CD4-positive, alpha-beta T cell (primary cell): ENCODE results near the gene ARSK. TPM values are rescaled to one million over a fixed set of nuclear protein-coding genes. Genes with fewer than 3 reads are reported as not detected.

Experiments used
- ATAC-seq: fragments of 200-7000 bp; cut with Tn5 transposase; one replicate; pipeline ENCODE4 v1.10.0; 2022; ENCODE audit warnings: mild to moderate bottlenecking; ENCODE audit not compliant: poor library complexity
- CTCF ChIA-PET: fragments of 350-600 bp; sonication (Branson Sonifier 250); formaldehyde crosslinking; loops from one replicate; lab custom pipeline; 2021; ENCODE audit warnings: antibody characterized with exemption, inconsistent platforms; lab: Charles Lee
- POLR2A ChIA-PET: fragments of 350-600 bp; sonication (Branson Sonifier 250); formaldehyde crosslinking; loops from one replicate; lab custom pipeline; 2021; ENCODE audit warnings: antibody characterized with exemption, inconsistent platforms; lab: Charles Lee
- DNase-seq, 14 experiments: peaks; one replicate each; pipeline ENCODE4 v3.0.0-alpha.2; 2013 to 2020; ENCODE audit warnings: mixed read lengths in 2 of 14
- H3K27ac ChIP-seq, 2 donors: one replicate each; pipeline versions ENCODE4 v1.5.1 to v1.7.0; 2013; ENCODE audit warnings: low read length in 2 of 2, low read depth in 1 of 2, mild to moderate bottlenecking in 1 of 2
- H3K27me3 ChIP-seq, 2 experiments: 1 replicate in 1 of 2; 2 replicates in 1 of 2; pipeline versions ENCODE4 v1.6.1 to v1.7.0; 2013; ENCODE audit warnings: low read length in 2 of 2, control low read depth in 1 of 2, mild to moderate bottlenecking in 1 of 2, moderate library complexity in 1 of 2; ENCODE audit not compliant: insufficient read depth in 2 of 2, control insufficient read depth in 1 of 2
- H3K36me3 ChIP-seq: one replicate; pipeline ENCODE4 v1.6.1; 2013; ENCODE audit warnings: low read length, control low read depth; ENCODE audit not compliant: insufficient read depth
- H3K4me1 ChIP-seq: one replicate; pipeline ENCODE4 v1.6.1; 2013; ENCODE audit warnings: low read length, control low read depth; ENCODE audit not compliant: insufficient read depth
- H3K4me3 ChIP-seq: one replicate; pipeline ENCODE4 v1.5.1; 2013; ENCODE audit warnings: mild to moderate bottlenecking, low read length, moderate library complexity
- H3K9me3 ChIP-seq, 2 experiments: 1 replicate in 1 of 2; 2 replicates in 1 of 2; pipeline versions ENCODE4 v1.6.1 to v1.7.0; 2013; ENCODE audit warnings: low read length in 2 of 2, mild to moderate bottlenecking in 2 of 2, control low read depth in 1 of 2, moderate library complexity in 1 of 2; ENCODE audit not compliant: control insufficient read depth in 1 of 2, insufficient read depth in 1 of 2
- H3K27ac Mint-ChIP-seq: one replicate; pipeline ENCODE4 v1.8.0; 2020; ENCODE audit warnings: mixed read lengths
- H3K27me3 Mint-ChIP-seq: one replicate; pipeline ENCODE4 v1.8.0; 2021; ENCODE audit warnings: mixed read lengths
- H3K36me3 Mint-ChIP-seq: one replicate; pipeline ENCODE4 v1.8.0; 2021; ENCODE audit warnings: low read depth, mixed read lengths
- H3K4me1 Mint-ChIP-seq: one replicate; pipeline ENCODE4 v1.8.0; 2021; ENCODE audit warnings: low read depth, mixed read lengths
- H3K4me3 Mint-ChIP-seq: one replicate; pipeline ENCODE4 v1.8.0; 2020; ENCODE audit warnings: mild to moderate bottlenecking, mixed read lengths
- H3K9me3 Mint-ChIP-seq: one replicate; pipeline ENCODE4 v1.8.0; 2020; ENCODE audit warnings: mixed read lengths
- CTCF ChIP-seq: fragments of 200-600 bp; IDR thresholded peaks from one replicate; pipeline ENCODE4 v1.8.0; 2022; ENCODE audit warnings: antibody characterized with exemption, mild to moderate bottlenecking
- intact Hi-C, 2 experiments: fragments of 100-400 bp; cut with DNase I in 1 of 2; cut with micrococcal nuclease in 1 of 2; formaldehyde crosslinking; loops; one replicate each; pipeline versions ENCODE4 v1.15.1 to v1.9.0; 2023 to 2025; cut with DNase I, micrococcal nuclease
- total RNA-seq, 174 experiments: library from RNA in 2 of 174; stranded (reverse) in 2 of 174; gene quantifications; one replicate each; pipeline ENCODE4 v1.2.3 and lab custom pipeline; 2021 to 2026

ARSK gene
- total RNA-seq, 2 experiments from 2014 or later, result 2.2 to 2.7 TPM

GRCh38 chr5:95628933-95629332 lies 74.0 kb downstream of the ARSK start:
- Histone ChIP-seq H3K36me3 (no peaks in the 10 kb centered on the region), H3K4me3 (no peak overlapping the region), H3K27me3 (no peaks in the 10 kb centered on the region), H3K27ac (no peak overlapping the region), H3K9me3 (no peaks in the 10 kb centered on the region), H3K4me1 (peaks cover 25% of the 10 kb centered on the region)
- H3K36me3 Mint-ChIP-seq, result no peaks in the 10 kb centered on the region
- peaks cover 48% of the 10 kb centered on the region for H3K4me1 Mint-ChIP-seq
- H3K4me3 Mint-ChIP-seq, result no peak overlapping the region
- ChIA-PET POLR2A (no interaction called here), CTCF (no interaction called here)
- H3K27me3 Mint-ChIP-seq, result no peaks in the 10 kb centered on the region
- H3K27ac Mint-ChIP-seq, result no peak overlapping the region
- TF ChIP-seq CTCF, result no peak
- DNase-seq (no peak), ATAC-seq (no peak)
- H3K9me3 Mint-ChIP-seq, result peaks cover 4% of the 10 kb centered on the region
- intact Hi-C loops, result no loop called here

- H3K9me3 Mint-ChIP-seq, result peaks cover 4% of the 10 kb centered on the region
- Histone ChIP-seq H3K27ac (no peak overlapping the region), H3K9me3 (no peaks in the 10 kb centered on the region), H3K36me3 (no peaks in the 10 kb centered on the region), H3K4me3 (no peak overlapping the region), H3K4me1 (peaks cover 19% of the 10 kb centered on the region), H3K27me3 (no peaks in the 10 kb centered on the region)
- intact Hi-C loops, result loop anchor here in 1 of 2 experiments (10.0 kb wide), 1 partner anchor 1174 kb away; the partner anchor contains the start of gene ERAP1
- H3K27me3 Mint-ChIP-seq, result no peaks in the 10 kb centered on the region
- H3K4me3 Mint-ChIP-seq, result no peak overlapping the region
- ATAC-seq (no peak), DNase-seq (no peak)
- POLR2A ChIA-PET, result interaction anchor here (0.8 to 2.4 kb wide), 4 partner anchors 9 to 76 kb away, joined by 3 to 73 read pairs (median 22); partner anchors contain the start of genes ARSK, GPR150, RFESD and SKIC3
- H3K4me1 Mint-ChIP-seq, result peaks cover 42% of the 10 kb centered on the region
- CTCF ChIA-PET, result interaction anchor here (2.2 kb wide), 1 partner anchor 8 kb away, joined by 5 read pairs; no protein-coding TSS in a partner anchor
- TF ChIP-seq CTCF, result no peak
- H3K27ac Mint-ChIP-seq, result peak overlapping the region; percentile 56
- no peaks in the 10 kb centered on the region for H3K36me3 Mint-ChIP-seq
Observed at GRCh38 chr5:95630394-95630917, 75.6 kb downstream of the ARSK start.

GRCh38 chr5:95631255-95631958 lies 76.5 kb downstream of the ARSK start:
- H3K9me3 ChIP-seq, result no peaks in the 10 kb centered on the region
- H3K36me3 ChIP-seq, result no peaks in the 10 kb centered on the region
- H3K27me3 ChIP-seq, result no peaks in the 10 kb centered on the region
- H3K36me3 Mint-ChIP-seq, result no peaks in the 10 kb centered on the region
- H3K4me1 Mint-ChIP-seq, result peaks cover 42% of the 10 kb centered on the region
- H3K27ac ChIP-seq, result peak overlapping the region in 1 of 2 donors; percentile 80
- POLR2A ChIA-PET, result interaction anchor here (0.7 to 2.4 kb wide), 5 partner anchors 10 to 203 kb away, joined by 3 to 73 read pairs (median 13); partner anchors contain the start of genes ARSK, GPR150, RFESD and SKIC3
- CTCF ChIA-PET, result interaction anchor here (1.4 to 2.2 kb wide), 3 partner anchors 9 to 15 kb away, joined by 5 to 7 read pairs (median 6); partner anchors contain the start of gene RFESD
- no peaks in the 10 kb centered on the region for H3K27me3 Mint-ChIP-seq
- TF ChIP-seq CTCF, result no peak
- H3K27ac Mint-ChIP-seq, result peak overlapping the region; percentile 89
- peaks cover 4% of the 10 kb centered on the region for H3K9me3 Mint-ChIP-seq
- intact Hi-C loops, result loop anchor here in 1 of 2 experiments (10.0 kb wide), 1 partner anchor 1173 kb away; the partner anchor contains the start of gene ERAP1
- H3K4me1 ChIP-seq, result peaks cover 19% of the 10 kb centered on the region
- no peak overlapping the region for H3K4me3 ChIP-seq
- ATAC-seq, result peak; percentile 4
- no peak for DNase-seq
- H3K4me3 Mint-ChIP-seq, result no peak overlapping the region
